HepG2 (cell line): ENCODE data around the gene STMN1. TPM values are rescaled to one million over a fixed set of nuclear protein-coding genes. Genes with fewer than 3 reads are reported as not detected.

ENCODE experiments used
- ATAC-seq: fragments of 200-7000 bp; cut with Tn5 transposase; 3 replicates; pipeline ENCODE4 v1.9.1; 2020; ENCODE audit warnings: mild to moderate bottlenecking, moderate library complexity
- BruUV-seq: library from RNA; stranded (reverse); fragments of 400-500 nt; replicated peaks from 2 replicates; lab custom pipeline; 2021; lab: Mats Ljungman, UMichigan
- CTCF ChIA-PET: fragments of 300-600 bp; formaldehyde crosslinking; extraction: SDS; loops from one replicate; lab custom pipeline; 2021; ENCODE audit warnings: low total read pairs, inconsistent platforms, low intra/inter-chr PET ratio; lab: Yijun Ruan, JAX
- POLR2A ChIA-PET: fragments of 350-600 bp; sonication (Branson Sonifier 250); formaldehyde crosslinking; loops from one replicate; lab custom pipeline; 2020; ENCODE audit warnings: antibody characterized with exemption, inconsistent platforms; lab: Yijun Ruan, JAX
- DNase-seq: peaks from one replicate; pipeline ENCODE4 v3.0.0-alpha.2; 2015; ENCODE audit warnings: low spot score
- FAIRE-seq: peaks from 3 replicates; lab custom pipeline; 2011; peaks lifted over from hg19 to GRCh38; lab: Jason Lieb, UNC
- H2AFZ ChIP-seq: one replicate; pipeline ENCODE4 v1.6.1; 2011; ENCODE audit warnings: low read length, inconsistent platforms
- H3K27ac ChIP-seq: fragments of 300-600 bp; 3 replicates; pipeline ENCODE4 v1.8.0; 2011; ENCODE audit warnings: mixed run types, mild to moderate bottlenecking, mixed read lengths, low read length, inconsistent platforms; ENCODE audit not compliant: insufficient read depth; ENCODE audit errors: extremely low read length
- H3K27me3 ChIP-seq, 2 experiments: fragments of 200-600 bp in 1 of 2; 2 replicates in 1 of 2; 3 replicates in 1 of 2; pipeline versions ENCODE4 v1.6.0 to v1.8.0; 2011; ENCODE audit warnings: low read length in 2 of 2, mild to moderate bottlenecking in 2 of 2, moderate library complexity in 2 of 2, inconsistent platforms in 1 of 2; ENCODE audit not compliant: insufficient read depth in 2 of 2, control insufficient read depth in 1 of 2
- H3K36me3 ChIP-seq, 2 experiments: fragments of 200-600 bp in 1 of 2; replicated peaks in 1 of 2; 2 replicates in 1 of 2; 3 replicates in 1 of 2; pipeline versions ENCODE4 v1.5.1 to v1.8.0; 2011; ENCODE audit warnings: low read length in 2 of 2, inconsistent platforms in 1 of 2; ENCODE audit not compliant: insufficient read depth in 2 of 2, control insufficient read depth in 1 of 2
- H3K4me1 ChIP-seq: 2 replicates; pipeline ENCODE4 v1.5.1; 2012; ENCODE audit warnings: low read length, inconsistent platforms; ENCODE audit not compliant: insufficient read depth
- H3K4me2 ChIP-seq: 2 replicates; pipeline ENCODE4 v1.6.0; 2011; ENCODE audit warnings: low read depth, low read length, inconsistent platforms
- H3K4me3 ChIP-seq, 3 experiments: fragments of 200-600 bp in 1 of 3; sonication (generic), shearing (Covaris generic) in 1 of 3; replicated peaks in 1 of 3; 2 replicates each; pipeline ENCODE4 v1.5.1; 2011 to 2016; ENCODE audit warnings: low read length in 3 of 3, inconsistent platforms in 2 of 3, low read depth in 2 of 3, mild to moderate bottlenecking in 2 of 3, control low read depth in 1 of 3, mixed read lengths in 1 of 3; ENCODE audit not compliant: insufficient read depth in 1 of 3
- H3K79me2 ChIP-seq: one replicate; pipeline ENCODE4 v1.6.1; 2011; ENCODE audit warnings: low read length, inconsistent platforms; ENCODE audit not compliant: insufficient read depth
- H3K9ac ChIP-seq: 2 replicates; pipeline ENCODE4 v1.6.0; 2011; ENCODE audit warnings: mild to moderate bottlenecking, low read depth, low read length, inconsistent platforms; ENCODE audit not compliant: insufficient read depth
- H3K9me3 ChIP-seq: 2 replicates; pipeline ENCODE4 v1.5.1; 2012; ENCODE audit warnings: mild to moderate bottlenecking, low read length
- H4K20me1 ChIP-seq: 2 replicates; pipeline ENCODE4 v1.6.0; 2011; ENCODE audit warnings: inconsistent platforms, mild to moderate bottlenecking, low read length, moderate library complexity; ENCODE audit not compliant: insufficient read depth
- CREB1 ChIP-seq, 2 experiments: fragments of 450-650 bp in 1 of 2; IDR thresholded peaks; 2 replicates each; pipeline ENCODE4 v1.6.1; 2016 to 2017; ENCODE audit warnings: control low read depth in 1 of 2, mild to moderate bottlenecking in 1 of 2, missing compliant biosample characterization in 1 of 2, missing genetic modification characterization in 1 of 2
- EED ChIP-seq: sonication (generic); formaldehyde crosslinking; IDR thresholded peaks from 2 replicates; pipeline ENCODE4 v1.5.0; 2020; ENCODE audit warnings: mild to moderate bottlenecking, missing genetic modification reagents
- MAFG ChIP-seq: sonication (generic); formaldehyde crosslinking; IDR thresholded peaks from 2 replicates; pipeline ENCODE4 v1.5.1; 2020; ENCODE audit warnings: mild to moderate bottlenecking, missing genetic modification reagents
- ZNF577 ChIP-seq: sonication (generic); formaldehyde crosslinking; IDR thresholded peaks from 2 replicates; pipeline ENCODE4 v1.4.0; 2020; ENCODE audit warnings: mild to moderate bottlenecking, low read depth, missing genetic modification reagents, borderline replicate concordance
- WGBS: methylation state at CpG from one replicate; pipeline ENCODE4 v1.1.6; 2017; ENCODE audit warnings: low lambda C conversion rate; 5-methylcytosine and 5-hydroxymethylcytosine counted together
- in situ Hi-C: cut with HindIII; loops from 2 replicates; pipeline ENCODE4 v1.10.0; 2017; ENCODE audit warnings: low pct_unique_long_range_greater_than_20kb; ENCODE audit not compliant: extremely low pct_ligation_motif_present
- intact Hi-C: fragments of 100-400 bp; cut with micrococcal nuclease; formaldehyde crosslinking; loops from one replicate; pipeline ENCODE4 v1.10.0; 2022; ENCODE audit not compliant: unreplicated experiment
- polyA plus RNA-seq, 8 experiments: library from polyadenylated mRNA; depleted of rRNA in 3 of 8; stranded (reverse) in 7 of 8; unstranded in 1 of 8; fragments of >200 nt; fragmentation: Illumina TruSeq in 4 of 8; extraction: Trizol in 4 of 8; gene quantifications; 2 replicates each; pipeline versions ENCODE4 v1.2.1 to v1.2.3, GENCODE V29; 2011 to 2016; ENCODE audit warnings: low read depth in 4 of 8, missing spikeins in 1 of 8, mixed read lengths in 1 of 8; ENCODE audit not compliant: insufficient read depth in 1 of 8
- total RNA-seq, 5 experiments: library from RNA; depleted of rRNA; stranded (reverse); fragments of >200 nt; fragmentation: Illumina TruSeq; extraction: Trizol; gene quantifications; 2 replicates each; pipeline ENCODE4 v1.2.3, GENCODE V29; 2016; ENCODE audit warnings: low read depth in 1 of 5
- TF ChIP-seq, protein P1 (sequence below): sonication (generic); formaldehyde crosslinking; IDR thresholded peaks from 2 replicates; pipeline ENCODE4 v1.9.0; 2021; ENCODE audit warnings: mild to moderate bottlenecking, missing genetic modification reagents
- TF ChIP-seq, protein P2 (sequence below): sonication (generic); formaldehyde crosslinking; IDR thresholded peaks from 2 replicates; pipeline ENCODE4 v1.8.1; 2023; ENCODE audit warnings: mild to moderate bottlenecking, missing genetic modification reagents
- TF ChIP-seq, protein P3 (sequence below), 2 experiments: fragments of 450-650 bp in 1 of 2; sonication (generic) in 1 of 2; formaldehyde crosslinking; IDR thresholded peaks; 2 replicates each; pipeline versions ENCODE4 v1.5.0 to v1.8.0; 2020 to 2022; ENCODE audit warnings: mild to moderate bottlenecking in 1 of 2, missing genetic modification reagents in 1 of 2
- TF ChIP-seq, protein P4 (sequence below): sonication (generic); formaldehyde crosslinking; IDR thresholded peaks from 2 replicates; pipeline ENCODE4 v1.9.0; 2021; ENCODE audit warnings: missing genetic modification reagents, borderline replicate concordance

Gene STMN1
- total and polyA plus RNA-seq, 2 of the 13 experiments (the other 11 are each of a cell fraction or from before 2014, with no cell fraction given): 45.9 to 409 TPM

DNA sequence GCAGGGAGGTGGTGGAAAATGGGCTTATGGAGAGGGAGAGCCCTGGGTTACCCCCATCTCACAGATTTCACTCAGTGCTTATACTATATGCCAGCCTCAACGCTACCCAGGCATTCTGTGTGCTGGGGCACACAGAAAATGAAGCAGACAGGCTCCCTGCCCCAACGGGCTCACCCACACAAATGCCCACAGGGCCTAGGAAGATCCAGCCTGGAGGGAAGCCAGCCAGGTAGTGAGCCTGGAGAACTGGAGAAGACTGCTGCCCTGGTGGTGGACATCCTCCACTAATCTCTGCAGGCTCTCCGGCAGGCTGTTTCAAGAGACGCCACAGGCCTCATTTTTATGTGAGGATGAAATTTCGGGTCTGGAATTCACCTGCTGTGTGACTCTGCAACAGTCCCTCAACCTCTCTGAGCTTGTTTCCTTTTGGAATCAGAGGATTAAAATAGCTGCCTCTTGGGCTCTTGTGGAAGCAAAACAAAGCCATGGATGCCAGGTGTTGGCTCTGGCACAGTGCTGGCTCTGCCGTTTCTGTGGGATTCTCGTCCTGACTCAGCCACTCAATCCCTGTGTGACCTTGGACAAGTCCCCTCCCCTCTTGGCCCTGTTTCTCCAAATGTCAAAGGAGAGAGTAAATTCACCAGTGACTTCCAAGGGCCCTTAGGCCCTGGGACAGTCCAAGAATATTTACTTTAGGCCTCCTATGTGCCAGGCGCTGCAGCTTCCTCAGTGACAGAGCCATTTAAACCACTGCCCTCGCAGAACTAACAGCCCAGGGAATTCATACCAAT is 34.3 kb downstream of the STMN1 start (continued):
- TF ChIP-seq, protein P1, sequence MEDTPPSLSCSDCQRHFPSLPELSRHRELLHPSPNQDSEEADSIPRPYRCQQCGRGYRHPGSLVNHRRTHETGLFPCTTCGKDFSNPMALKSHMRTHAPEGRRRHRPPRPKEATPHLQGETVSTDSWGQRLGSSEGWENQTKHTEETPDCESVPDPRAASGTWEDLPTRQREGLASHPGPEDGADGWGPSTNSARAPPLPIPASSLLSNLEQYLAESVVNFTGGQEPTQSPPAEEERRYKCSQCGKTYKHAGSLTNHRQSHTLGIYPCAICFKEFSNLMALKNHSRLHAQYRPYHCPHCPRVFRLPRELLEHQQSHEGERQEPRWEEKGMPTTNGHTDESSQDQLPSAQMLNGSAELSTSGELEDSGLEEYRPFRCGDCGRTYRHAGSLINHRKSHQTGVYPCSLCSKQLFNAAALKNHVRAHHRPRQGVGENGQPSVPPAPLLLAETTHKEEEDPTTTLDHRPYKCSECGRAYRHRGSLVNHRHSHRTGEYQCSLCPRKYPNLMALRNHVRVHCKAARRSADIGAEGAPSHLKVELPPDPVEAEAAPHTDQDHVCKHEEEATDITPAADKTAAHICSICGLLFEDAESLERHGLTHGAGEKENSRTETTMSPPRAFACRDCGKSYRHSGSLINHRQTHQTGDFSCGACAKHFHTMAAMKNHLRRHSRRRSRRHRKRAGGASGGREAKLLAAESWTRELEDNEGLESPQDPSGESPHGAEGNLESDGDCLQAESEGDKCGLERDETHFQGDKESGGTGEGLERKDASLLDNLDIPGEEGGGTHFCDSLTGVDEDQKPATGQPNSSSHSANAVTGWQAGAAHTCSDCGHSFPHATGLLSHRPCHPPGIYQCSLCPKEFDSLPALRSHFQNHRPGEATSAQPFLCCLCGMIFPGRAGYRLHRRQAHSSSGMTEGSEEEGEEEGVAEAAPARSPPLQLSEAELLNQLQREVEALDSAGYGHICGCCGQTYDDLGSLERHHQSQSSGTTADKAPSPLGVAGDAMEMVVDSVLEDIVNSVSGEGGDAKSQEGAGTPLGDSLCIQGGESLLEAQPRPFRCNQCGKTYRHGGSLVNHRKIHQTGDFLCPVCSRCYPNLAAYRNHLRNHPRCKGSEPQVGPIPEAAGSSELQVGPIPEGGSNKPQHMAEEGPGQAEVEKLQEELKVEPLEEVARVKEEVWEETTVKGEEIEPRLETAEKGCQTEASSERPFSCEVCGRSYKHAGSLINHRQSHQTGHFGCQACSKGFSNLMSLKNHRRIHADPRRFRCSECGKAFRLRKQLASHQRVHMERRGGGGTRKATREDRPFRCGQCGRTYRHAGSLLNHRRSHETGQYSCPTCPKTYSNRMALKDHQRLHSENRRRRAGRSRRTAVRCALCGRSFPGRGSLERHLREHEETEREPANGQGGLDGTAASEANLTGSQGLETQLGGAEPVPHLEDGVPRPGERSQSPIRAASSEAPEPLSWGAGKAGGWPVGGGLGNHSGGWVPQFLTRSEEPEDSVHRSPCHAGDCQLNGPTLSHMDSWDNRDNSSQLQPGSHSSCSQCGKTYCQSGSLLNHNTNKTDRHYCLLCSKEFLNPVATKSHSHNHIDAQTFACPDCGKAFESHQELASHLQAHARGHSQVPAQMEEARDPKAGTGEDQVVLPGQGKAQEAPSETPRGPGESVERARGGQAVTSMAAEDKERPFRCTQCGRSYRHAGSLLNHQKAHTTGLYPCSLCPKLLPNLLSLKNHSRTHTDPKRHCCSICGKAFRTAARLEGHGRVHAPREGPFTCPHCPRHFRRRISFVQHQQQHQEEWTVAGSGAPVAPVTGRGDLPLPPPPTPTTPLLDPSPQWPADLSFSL: 0 out of 2 replicates have a peak, but pooled peaks have one; percentile 22

DNA sequence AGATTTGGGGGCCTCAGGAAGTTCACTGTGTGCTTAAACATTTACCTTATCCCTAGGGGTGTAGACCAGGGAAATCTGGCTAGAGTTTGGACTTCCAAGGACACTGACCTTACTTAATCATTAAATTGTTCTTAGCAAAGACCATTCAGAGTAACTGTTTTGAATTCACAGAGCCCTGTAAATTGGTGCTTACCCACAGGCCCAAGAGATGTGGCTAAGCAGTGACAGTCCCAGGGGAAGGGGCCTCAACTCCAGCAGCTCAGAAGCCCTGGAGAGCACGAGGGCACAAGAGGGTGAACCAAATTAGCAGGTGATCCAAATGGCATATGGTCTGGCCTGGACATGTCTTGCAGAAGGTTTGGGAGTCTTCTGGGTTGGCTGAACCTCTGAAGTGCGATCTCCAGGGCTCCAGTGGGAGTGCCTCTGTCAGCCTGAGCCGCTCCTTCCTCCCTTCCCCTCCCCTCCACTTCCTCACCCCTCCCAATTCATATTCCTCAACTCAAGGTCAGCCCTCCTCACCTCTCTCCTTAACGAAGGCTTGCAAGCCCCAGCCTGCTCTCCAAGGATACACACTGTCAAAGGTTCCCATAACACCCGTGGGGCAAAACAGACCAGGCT is 35.0 kb downstream of the STMN1 start:
- Histone ChIP-seq H3K27ac (peak overlapping the region; percentile 76), H3K9ac (peak overlapping the region; percentile 31), H3K79me2 (peaks cover 22% of the 10 kb centered on the region), H3K4me1 (peaks cover 90% of the 10 kb centered on the region), H3K4me2 (peak overlapping the region; percentile 81), H3K9me3 (no peaks in the 10 kb centered on the region), H3K27me3 (no peaks in the 10 kb centered on the region; a peak in 1 of 5 replicates), H3K4me3 (peak overlapping the region; percentile 15 to 56 (median 31); a peak in 5 of 6 replicates), H4K20me1 (no peaks in the 10 kb centered on the region), H3K36me3 (no peaks in the 10 kb centered on the region), H2AFZ (no peak overlapping the region)
- in situ Hi-C loops: no loop called here
- WGBS: 3% methylated on average over 5 of the region's 5 CpGs
- POLR2A ChIA-PET: interaction anchor here (1.0 kb wide), 1 partner anchor 9 kb away, joined by 4 read pairs; no protein-coding TSS in a partner anchor
- ATAC-seq: peak; percentile 12
- peak; percentile 75 for DNase-seq
- no TSS peak for BruUV-seq
- intact Hi-C loops: no loop called here
- FAIRE-seq: peak; percentile 79
- CTCF ChIA-PET: no interaction called here
- TF ChIP-seq EED (CRISPR knock-in tag): no peak
- no peak for TF ChIP-seq MAFG (CRISPR knock-in tag)
- TF ChIP-seq, protein P2, sequence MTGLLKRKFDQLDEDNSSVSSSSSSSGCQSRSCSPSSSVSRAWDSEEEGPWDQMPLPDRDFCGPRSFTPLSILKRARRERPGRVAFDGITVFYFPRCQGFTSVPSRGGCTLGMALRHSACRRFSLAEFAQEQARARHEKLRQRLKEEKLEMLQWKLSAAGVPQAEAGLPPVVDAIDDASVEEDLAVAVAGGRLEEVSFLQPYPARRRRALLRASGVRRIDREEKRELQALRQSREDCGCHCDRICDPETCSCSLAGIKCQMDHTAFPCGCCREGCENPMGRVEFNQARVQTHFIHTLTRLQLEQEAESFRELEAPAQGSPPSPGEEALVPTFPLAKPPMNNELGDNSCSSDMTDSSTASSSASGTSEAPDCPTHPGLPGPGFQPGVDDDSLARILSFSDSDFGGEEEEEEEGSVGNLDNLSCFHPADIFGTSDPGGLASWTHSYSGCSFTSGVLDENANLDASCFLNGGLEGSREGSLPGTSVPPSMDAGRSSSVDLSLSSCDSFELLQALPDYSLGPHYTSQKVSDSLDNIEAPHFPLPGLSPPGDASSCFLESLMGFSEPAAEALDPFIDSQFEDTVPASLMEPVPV: 0 out of 2 replicates have a peak, but pooled peaks have one; percentile 63
- TF ChIP-seq ZNF577 (CRISPR knock-in tag): no peak
- TF ChIP-seq, protein P3, sequence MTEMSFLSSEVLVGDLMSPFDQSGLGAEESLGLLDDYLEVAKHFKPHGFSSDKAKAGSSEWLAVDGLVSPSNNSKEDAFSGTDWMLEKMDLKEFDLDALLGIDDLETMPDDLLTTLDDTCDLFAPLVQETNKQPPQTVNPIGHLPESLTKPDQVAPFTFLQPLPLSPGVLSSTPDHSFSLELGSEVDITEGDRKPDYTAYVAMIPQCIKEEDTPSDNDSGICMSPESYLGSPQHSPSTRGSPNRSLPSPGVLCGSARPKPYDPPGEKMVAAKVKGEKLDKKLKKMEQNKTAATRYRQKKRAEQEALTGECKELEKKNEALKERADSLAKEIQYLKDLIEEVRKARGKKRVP (CRISPR knock-in tag; IDR thresholded peaks at IDR 0.05): no peak
- no peak for TF ChIP-seq CREB1 (IDR thresholded peaks at IDR 0.05)
- TF ChIP-seq CREB1 (CRISPR knock-in tag; IDR thresholded peaks at IDR 0.05): peak; percentile 20; the same call in 1 of the 2 replicates
- TF ChIP-seq, protein P4, sequence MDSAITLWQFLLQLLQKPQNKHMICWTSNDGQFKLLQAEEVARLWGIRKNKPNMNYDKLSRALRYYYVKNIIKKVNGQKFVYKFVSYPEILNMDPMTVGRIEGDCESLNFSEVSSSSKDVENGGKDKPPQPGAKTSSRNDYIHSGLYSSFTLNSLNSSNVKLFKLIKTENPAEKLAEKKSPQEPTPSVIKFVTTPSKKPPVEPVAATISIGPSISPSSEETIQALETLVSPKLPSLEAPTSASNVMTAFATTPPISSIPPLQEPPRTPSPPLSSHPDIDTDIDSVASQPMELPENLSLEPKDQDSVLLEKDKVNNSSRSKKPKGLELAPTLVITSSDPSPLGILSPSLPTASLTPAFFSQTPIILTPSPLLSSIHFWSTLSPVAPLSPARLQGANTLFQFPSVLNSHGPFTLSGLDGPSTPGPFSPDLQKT (CRISPR knock-in tag): no peak
